ENCODE results near the gene PCBP3.
"Not testable (repeated sequence)": the region's sequence is repeated elsewhere in the genome, so short reads cannot be mapped to it uniquely, and the experiment has no call there.

DNA sequence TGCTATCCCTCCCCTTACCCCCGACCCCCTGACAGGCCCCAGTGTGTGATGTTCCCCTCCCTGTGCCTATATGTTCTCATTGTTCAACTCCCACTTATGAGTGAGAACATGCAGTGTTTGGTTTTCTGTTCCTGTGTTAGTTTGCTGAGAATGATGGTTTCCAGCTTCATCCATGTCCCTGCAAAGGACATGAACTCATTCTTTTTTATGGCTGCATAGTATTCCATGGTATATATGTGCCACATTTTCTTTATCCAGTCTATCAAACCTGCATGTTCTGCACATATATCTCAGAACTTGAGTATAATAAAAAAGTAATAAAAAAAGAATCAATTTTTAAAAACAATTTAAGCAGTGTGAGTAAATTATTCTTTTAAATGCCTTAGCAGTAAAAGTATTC, 76.7 kb downstream of the PCBP3 start:
- not testable (repeated sequence) for TF ChIP-seq CTCF (IDR thresholded peaks at IDR 0.05); ZFX (IDR thresholded peaks at IDR 0.05; ENCODE audit: borderline replicate concordance)

Data from 22Rv1 (cell line).